Endothelial cell (in vitro differentiated cells): Measurements from ENCODE around the gene ZNF451. TPM values are rescaled to one million over a fixed set of nuclear protein-coding genes. Genes with fewer than 3 reads are reported as not detected.

Experiments
- DNase-seq: peaks from one replicate; pipeline ENCODE4 v3.0.0; 2021; ENCODE audit warnings: low spot score
- H3K27ac Mint-ChIP-seq: one replicate; pipeline ENCODE4 v1.8.0; 2021; ENCODE audit warnings: mixed read lengths, inconsistent platforms; ENCODE audit not compliant: unreplicated experiment
- H3K27me3 Mint-ChIP-seq: one replicate; pipeline ENCODE4 v1.8.0; 2021; ENCODE audit warnings: mild to moderate bottlenecking, moderate library complexity, mixed read lengths, inconsistent platforms; ENCODE audit not compliant: unreplicated experiment
- H3K36me3 Mint-ChIP-seq: one replicate; pipeline ENCODE4 v1.8.0; 2021; ENCODE audit warnings: mild to moderate bottlenecking, low read depth, mixed read lengths, inconsistent platforms; ENCODE audit not compliant: unreplicated experiment
- H3K4me1 Mint-ChIP-seq: one replicate; pipeline ENCODE4 v1.8.0; 2021; ENCODE audit warnings: mild to moderate bottlenecking, mixed read lengths, inconsistent platforms; ENCODE audit not compliant: unreplicated experiment
- H3K4me3 Mint-ChIP-seq: one replicate; pipeline ENCODE4 v1.8.0; 2021; ENCODE audit warnings: mild to moderate bottlenecking, mixed read lengths, inconsistent platforms; ENCODE audit not compliant: unreplicated experiment
- H3K9me3 Mint-ChIP-seq: one replicate; pipeline ENCODE4 v1.8.0; 2021; ENCODE audit warnings: mixed read lengths, inconsistent platforms; ENCODE audit not compliant: unreplicated experiment
- total RNA-seq: library from RNA; stranded (reverse); fragmentation: NEBNext Ultra II Directional; extraction: Animal tissue kit (Norgen Biotek cat#: 25700); gene quantifications from one replicate; pipeline ENCODE4 v1.2.1, GENCODE V29; 2021; ENCODE audit not compliant: unreplicated experiment
- TF ChIP-seq, protein P1 (sequence below): fragments of 200-600 bp; sonication (generic); IDR thresholded peaks from one replicate; pipeline ENCODE4 v1.5.0; 2021; ENCODE audit warnings: antibody characterized with exemption; ENCODE audit not compliant: unreplicated experiment

The ZNF451 gene
- total RNA-seq, 1 donor from 2014 or later = 129 TPM

DNA sequence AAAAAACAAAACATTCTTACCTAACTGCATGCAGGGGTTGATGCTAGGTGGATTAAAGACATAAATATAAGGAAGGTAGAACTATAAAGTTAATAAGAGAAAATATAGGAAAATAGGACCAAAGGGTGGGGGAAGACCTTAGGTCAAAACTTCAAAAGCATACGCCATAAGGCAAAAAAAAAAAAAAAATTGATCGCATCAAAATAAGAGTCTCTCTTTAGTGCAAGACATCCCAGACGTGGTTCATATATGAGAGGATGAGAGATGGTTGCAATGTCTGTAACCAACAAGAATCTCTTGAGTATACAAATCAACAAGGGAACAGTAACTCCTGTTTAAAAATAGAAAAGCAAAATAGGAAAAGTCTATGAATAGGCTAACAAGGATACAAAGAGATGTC, 90.6 kb downstream of the ZNF451 start:
- H3K36me3 Mint-ChIP-seq = peaks cover 8% of the 10 kb centered on the region
- H3K27ac Mint-ChIP-seq = no peak overlapping the region
- no peaks in the 10 kb centered on the region for H3K9me3 Mint-ChIP-seq
- TF ChIP-seq, protein P1, sequence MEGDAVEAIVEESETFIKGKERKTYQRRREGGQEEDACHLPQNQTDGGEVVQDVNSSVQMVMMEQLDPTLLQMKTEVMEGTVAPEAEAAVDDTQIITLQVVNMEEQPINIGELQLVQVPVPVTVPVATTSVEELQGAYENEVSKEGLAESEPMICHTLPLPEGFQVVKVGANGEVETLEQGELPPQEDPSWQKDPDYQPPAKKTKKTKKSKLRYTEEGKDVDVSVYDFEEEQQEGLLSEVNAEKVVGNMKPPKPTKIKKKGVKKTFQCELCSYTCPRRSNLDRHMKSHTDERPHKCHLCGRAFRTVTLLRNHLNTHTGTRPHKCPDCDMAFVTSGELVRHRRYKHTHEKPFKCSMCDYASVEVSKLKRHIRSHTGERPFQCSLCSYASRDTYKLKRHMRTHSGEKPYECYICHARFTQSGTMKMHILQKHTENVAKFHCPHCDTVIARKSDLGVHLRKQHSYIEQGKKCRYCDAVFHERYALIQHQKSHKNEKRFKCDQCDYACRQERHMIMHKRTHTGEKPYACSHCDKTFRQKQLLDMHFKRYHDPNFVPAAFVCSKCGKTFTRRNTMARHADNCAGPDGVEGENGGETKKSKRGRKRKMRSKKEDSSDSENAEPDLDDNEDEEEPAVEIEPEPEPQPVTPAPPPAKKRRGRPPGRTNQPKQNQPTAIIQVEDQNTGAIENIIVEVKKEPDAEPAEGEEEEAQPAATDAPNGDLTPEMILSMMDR = no peak
- H3K4me1 Mint-ChIP-seq = no peaks in the 10 kb centered on the region
- H3K27me3 Mint-ChIP-seq = peaks cover 2% of the 10 kb centered on the region
- H3K4me3 Mint-ChIP-seq = no peak overlapping the region
- no peak for DNase-seq

DNA sequence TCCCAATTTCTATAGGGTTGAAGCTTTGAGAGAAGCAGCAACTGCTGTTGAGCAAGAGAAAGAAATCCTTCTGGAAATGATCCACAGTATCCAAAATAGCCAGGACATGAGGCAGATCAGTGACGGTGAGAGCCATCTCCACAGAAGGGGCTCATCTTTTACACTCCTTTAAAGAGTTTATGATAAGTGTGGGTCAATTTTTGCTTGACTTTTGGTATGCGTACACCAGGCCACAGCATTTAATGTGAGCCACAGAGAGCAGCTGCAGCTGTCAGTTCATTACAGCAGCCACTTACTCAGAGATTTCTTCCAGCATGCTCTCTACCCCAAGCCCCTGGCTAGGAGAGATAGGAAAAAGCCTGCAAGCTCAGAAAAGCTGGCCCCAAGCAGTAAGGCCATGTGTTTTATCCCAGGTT, 92.0 kb downstream of the ZNF451 start:
- TF ChIP-seq, protein P1 = no peak
- H3K27ac Mint-ChIP-seq = no peak overlapping the region

DNA sequence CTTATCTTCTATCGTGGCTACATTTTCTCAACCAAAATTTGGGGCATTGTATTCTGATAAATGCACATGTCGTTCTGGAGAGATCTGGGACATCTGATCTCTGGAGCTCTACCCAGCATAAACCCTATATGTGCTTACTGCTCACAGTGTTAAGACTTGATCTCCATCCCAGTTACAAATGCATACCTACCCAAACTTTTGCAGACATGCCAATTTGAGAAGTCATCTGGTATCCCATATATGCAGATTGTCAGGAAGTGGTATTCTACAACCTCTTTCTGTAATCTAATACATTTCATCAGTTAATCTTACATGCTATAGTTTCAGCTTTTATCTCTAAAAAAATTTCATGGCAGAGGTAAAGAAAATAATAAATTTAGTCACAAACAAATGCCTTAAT, 93.3 kb downstream of the ZNF451 start:
- Mint-ChIP-seq H3K4me1 (no peaks in the 10 kb centered on the region), H3K36me3 (peaks cover 8% of the 10 kb centered on the region), H3K27me3 (no peaks in the 10 kb centered on the region), H3K9me3 (no peaks in the 10 kb centered on the region), H3K4me3 (no peak overlapping the region), H3K27ac (no peak overlapping the region)
- TF ChIP-seq, protein P1 = no peak
- no peak for DNase-seq

More for the DNA sequence above, 92.0 kb downstream of the ZNF451 start:
- Mint-ChIP-seq H3K4me1 (no peaks in the 10 kb centered on the region), H3K36me3 (peaks cover 8% of the 10 kb centered on the region), H3K4me3 (no peak overlapping the region), H3K27me3 (no peaks in the 10 kb centered on the region), H3K9me3 (no peaks in the 10 kb centered on the region)
- no peak for DNase-seq

DNA sequence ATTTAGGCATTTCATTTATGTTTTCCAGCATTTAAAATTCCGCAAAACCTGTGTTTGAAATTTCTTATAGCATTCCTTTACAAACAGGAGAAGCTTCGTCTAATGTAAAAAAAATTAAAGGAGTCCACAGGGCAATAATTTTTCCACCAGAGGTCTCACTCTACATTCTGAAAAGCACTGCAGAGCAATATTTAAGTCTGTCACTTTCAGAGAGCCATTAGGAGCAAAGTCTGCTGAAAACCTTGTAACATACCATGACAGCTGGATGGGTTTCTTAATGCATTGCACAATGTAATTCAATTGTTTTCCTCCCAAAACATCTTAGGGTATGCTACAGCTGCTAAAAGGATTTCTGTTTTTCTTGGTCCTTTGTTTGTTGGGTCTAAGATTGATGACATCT, 100.2 kb downstream of the ZNF451 start:
- Mint-ChIP-seq H3K27me3 (no peaks in the 10 kb centered on the region), H3K4me3 (no peak overlapping the region), H3K36me3 (no peaks in the 10 kb centered on the region), H3K9me3 (no peaks in the 10 kb centered on the region), H3K27ac (no peak overlapping the region), H3K4me1 (no peaks in the 10 kb centered on the region)
- DNase-seq = no peak
- TF ChIP-seq, protein P1 = no peak

DNA sequence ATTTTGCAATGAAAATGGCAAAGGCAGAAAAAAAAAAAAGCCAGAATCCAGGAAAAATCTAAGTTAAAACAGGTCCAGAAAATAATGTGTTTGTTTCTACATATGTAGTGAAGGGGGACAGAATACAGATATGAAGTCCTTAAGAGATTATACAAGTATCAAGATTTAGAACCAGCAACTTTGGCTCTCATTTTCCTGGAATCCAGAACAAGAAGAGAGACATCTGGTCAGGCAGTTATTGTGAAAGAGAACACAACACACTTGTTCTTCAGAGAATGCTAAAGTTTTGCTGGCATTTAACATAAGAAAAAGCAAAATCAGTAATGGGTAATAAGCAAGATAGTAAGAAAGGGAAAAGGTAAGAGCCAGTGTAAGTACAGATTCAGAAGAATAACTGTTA, 103.2 kb downstream of the ZNF451 start:
- no peak overlapping the region for H3K27ac Mint-ChIP-seq

More for the DNA sequence above, 103.2 kb downstream of the ZNF451 start:
- Mint-ChIP-seq H3K4me1 (no peaks in the 10 kb centered on the region), H3K27me3 (no peaks in the 10 kb centered on the region), H3K36me3 (no peaks in the 10 kb centered on the region), H3K9me3 (no peaks in the 10 kb centered on the region), H3K4me3 (no peak overlapping the region)
- no peak for DNase-seq
- TF ChIP-seq, protein P1 = no peak
